Measurements from ENCODE around the gene BEST3. TPM values are rescaled to one million over a fixed set of nuclear protein-coding genes. Genes with fewer than 3 reads are reported as not detected.
"Not testable (repeated sequence)": the region's sequence is repeated elsewhere in the genome, so short reads cannot be mapped to it uniquely, and the experiment has no call there.

BEST3 gene
- total RNA-seq, 1 experiment from 2014 or later = not detected

GRCh38 chr12:69688471-69689427 lies 10.4 kb downstream of the BEST3 start:
- peak; percentile 53 for DNase-seq (ENCODE audit: extremely low read depth, low read depth)

- no peak for DNase-seq (ENCODE audit: extremely low read depth, low read depth)
Observed at GRCh38 chr12:69688021-69688420, 11.1 kb downstream of the BEST3 start.

GRCh38 chr12:69687390-69687789 lies 11.7 kb downstream of the BEST3 start:
- no peak for DNase-seq (ENCODE audit: extremely low read depth, low read depth)

GRCh38 chr12:69686731-69687130 lies 12.4 kb downstream of the BEST3 start:
- DNase-seq (ENCODE audit: extremely low read depth, low read depth) = no peak

GRCh38 chr12:69685810-69686209 lies 13.3 kb downstream of the BEST3 start:
- no peak for DNase-seq (ENCODE audit: extremely low read depth, low read depth)

- no peak for DNase-seq (ENCODE audit: extremely low read depth, low read depth)
Observed at GRCh38 chr12:69684466-69684865, 14.6 kb downstream of the BEST3 start.

GRCh38 chr12:69682110-69682755 lies 16.9 kb downstream of the BEST3 start:
- no peak for DNase-seq (ENCODE audit: extremely low read depth, low read depth)

GRCh38 chr12:69679119-69679518 lies 20.0 kb downstream of the BEST3 start:
- no peak for DNase-seq (ENCODE audit: extremely low read depth, low read depth)

- DNase-seq (ENCODE audit: extremely low read depth, low read depth) = no peak
Observed at GRCh38 chr12:69676257-69677012, 22.7 kb downstream of the BEST3 start.

- no peak for DNase-seq (ENCODE audit: extremely low read depth, low read depth)
Observed at GRCh38 chr12:69672195-69672594, 26.9 kb downstream of the BEST3 start.

- no peak for DNase-seq (ENCODE audit: extremely low read depth, low read depth)
Observed at GRCh38 chr12:69671597-69671996, 27.5 kb downstream of the BEST3 start.

GRCh38 chr12:69666798-69667197 lies 32.3 kb downstream of the BEST3 start:
- no peak for DNase-seq (ENCODE audit: extremely low read depth, low read depth)

- DNase-seq (ENCODE audit: extremely low read depth, low read depth) = not testable (repeated sequence)
Observed at GRCh38 chr12:69664930-69665377, 34.1 kb downstream of the BEST3 start.

- DNase-seq (ENCODE audit: extremely low read depth, low read depth) = no peak
Observed at GRCh38 chr12:69663726-69664125, 35.4 kb downstream of the BEST3 start.

- DNase-seq (ENCODE audit: extremely low read depth, low read depth) = no peak
Observed at GRCh38 chr12:69662764-69663163, 36.3 kb downstream of the BEST3 start.

GRCh38 chr12:69661386-69661785 lies 37.7 kb downstream of the BEST3 start:
- no peak for DNase-seq (ENCODE audit: extremely low read depth, low read depth)

GRCh38 chr12:69660164-69660863 lies 38.8 kb downstream of the BEST3 start:
- DNase-seq (ENCODE audit: extremely low read depth, low read depth) = no peak

- DNase-seq (ENCODE audit: extremely low read depth, low read depth) = no peak
Observed at GRCh38 chr12:69658203-69658602, 40.9 kb downstream of the BEST3 start.

- DNase-seq (ENCODE audit: extremely low read depth, low read depth) = peak; percentile 65
Observed at GRCh38 chr12:69657376-69658137, 41.5 kb downstream of the BEST3 start.
